DND-41 (cell line): ENCODE measurements around the gene UBA5.

Experiments
- ATAC-seq: fragments of 200-7000 bp; cut with Tn5 transposase; 3 replicates; pipeline ENCODE4 v1.9.1; 2021; ENCODE audit warnings: low read depth; ENCODE audit not compliant: insufficient read depth
- DNase-seq: peaks from one replicate; pipeline ENCODE4 v3.0.0-alpha.2; 2020
- H2AFZ ChIP-seq: 2 replicates; pipeline ENCODE4 v1.6.0; 2012; ENCODE audit warnings: low read depth, low read length
- H3K27ac ChIP-seq: 2 replicates; pipeline ENCODE4 v1.5.1; 2012; ENCODE audit warnings: low read length, inconsistent platforms
- H3K27me3 ChIP-seq: fragments of 200-600 bp; sonication (generic); 2 replicates; pipeline ENCODE4 v1.6.0; 2012; ENCODE audit warnings: low read length, mild to moderate bottlenecking, inconsistent platforms; ENCODE audit not compliant: insufficient read depth, poor library complexity
- H3K36me3 ChIP-seq: 2 replicates; pipeline ENCODE4 v1.5.1; 2012; ENCODE audit warnings: low read length, inconsistent platforms; ENCODE audit not compliant: insufficient read depth
- H3K4me1 ChIP-seq: 2 replicates; pipeline ENCODE4 v1.5.1; 2012; ENCODE audit warnings: mild to moderate bottlenecking, low read length; ENCODE audit not compliant: insufficient read depth
- H3K4me2 ChIP-seq: 2 replicates; pipeline ENCODE4 v1.6.0; 2012; ENCODE audit warnings: mild to moderate bottlenecking, moderate library complexity, low read length, inconsistent platforms; ENCODE audit not compliant: insufficient read depth
- H3K4me3 ChIP-seq, 2 experiments: fragments of 200-600 bp in 1 of 2; shearing (Covaris generic) in 1 of 2; 2 replicates each; pipeline ENCODE4 v1.5.1; 2012 to 2016; ENCODE audit warnings: inconsistent platforms in 2 of 2, low read length in 2 of 2, mild to moderate bottlenecking in 2 of 2, low read depth in 1 of 2, moderate library complexity in 1 of 2
- H3K79me2 ChIP-seq: 2 replicates; pipeline ENCODE4 v1.6.0; 2012; ENCODE audit warnings: low read length, inconsistent platforms; ENCODE audit not compliant: insufficient read depth
- H3K9ac ChIP-seq: 2 replicates; pipeline ENCODE4 v1.6.0; 2012; ENCODE audit warnings: low read depth, mild to moderate bottlenecking, inconsistent platforms, low read length, moderate library complexity
- H3K9me3 ChIP-seq: 2 replicates; pipeline ENCODE4 v1.5.1; 2012; ENCODE audit warnings: low read length, moderate library complexity, mild to moderate bottlenecking, inconsistent platforms; ENCODE audit not compliant: insufficient read depth, severe bottlenecking
- H4K20me1 ChIP-seq: 2 replicates; pipeline ENCODE4 v1.6.0; 2012; ENCODE audit warnings: low read length; ENCODE audit not compliant: insufficient read depth
- CTCF ChIP-seq: IDR thresholded peaks from 2 replicates; pipeline ENCODE4 v1.5.1; 2012; ENCODE audit warnings: borderline replicate concordance, low read length, moderate library complexity, mild to moderate bottlenecking; ENCODE audit not compliant: poor library complexity, severe bottlenecking; ENCODE audit errors: extremely low read depth
- EZH2 ChIP-seq: IDR thresholded peaks from 3 replicates; pipeline ENCODE4 v1.6.1; 2012; ENCODE audit warnings: borderline replicate concordance, low read depth, mild to moderate bottlenecking, moderate library complexity, low read length, inconsistent platforms; ENCODE audit not compliant: severe bottlenecking

The UBA5 gene

GRCh38 chr3:132682201-132682600 is 22.1 kb downstream of the UBA5 start:
- DNase-seq (no peak), ATAC-seq (no peak)
- Histone ChIP-seq H3K9me3 (no peaks in the 10 kb centered on the region), H3K4me2 (no peak overlapping the region), H3K9ac (no peak overlapping the region), H2AFZ (no peak overlapping the region), H3K4me1 (no peaks in the 10 kb centered on the region), H3K4me3 (no peak overlapping the region), H3K79me2 (no peaks in the 10 kb centered on the region), H4K20me1 (no peaks in the 10 kb centered on the region), H3K27ac (no peak overlapping the region), H3K27me3 (no peaks in the 10 kb centered on the region), H3K36me3 (peaks cover 42% of the 10 kb centered on the region)
- TF ChIP-seq EZH2 (no peak), CTCF (no peak)

- DNase-seq (no peak), ATAC-seq (no peak)
- Histone ChIP-seq H3K9ac (no peak overlapping the region), H3K79me2 (no peaks in the 10 kb centered on the region), H3K36me3 (peaks cover 46% of the 10 kb centered on the region), H2AFZ (no peak overlapping the region), H4K20me1 (no peaks in the 10 kb centered on the region), H3K4me3 (no peak overlapping the region), H3K4me2 (no peak overlapping the region), H3K27ac (no peak overlapping the region), H3K4me1 (no peaks in the 10 kb centered on the region), H3K27me3 (no peaks in the 10 kb centered on the region), H3K9me3 (no peaks in the 10 kb centered on the region)
- TF ChIP-seq CTCF (no peak), EZH2 (no peak)
Observed at GRCh38 chr3:132690040-132690439, 29.9 kb downstream of the UBA5 start.

GRCh38 chr3:132694991-132695390 is 34.9 kb downstream of the UBA5 start:
- Histone ChIP-seq H3K9me3 (no peaks in the 10 kb centered on the region), H2AFZ (no peak overlapping the region), H3K4me2 (no peak overlapping the region), H3K9ac (no peak overlapping the region), H3K4me3 (no peak overlapping the region), H3K36me3 (peaks cover 29% of the 10 kb centered on the region; the same call in 1 of the 2 replicates), H3K4me1 (no peaks in the 10 kb centered on the region), H4K20me1 (no peaks in the 10 kb centered on the region), H3K27me3 (no peaks in the 10 kb centered on the region), H3K79me2 (no peaks in the 10 kb centered on the region), H3K27ac (no peak overlapping the region)
- ATAC-seq: no peak
- no peak for DNase-seq
- TF ChIP-seq CTCF (no peak), EZH2 (no peak)

GRCh38 chr3:132695422-132695821 is 35.3 kb downstream of the UBA5 start:
- ATAC-seq (no peak), DNase-seq (no peak)
- H3K4me2 ChIP-seq: no peak overlapping the region
- H3K27ac ChIP-seq: no peak overlapping the region
- peaks cover 30% of the 10 kb centered on the region; the same call in 1 of the 2 replicates for H3K36me3 ChIP-seq
- H3K27me3 ChIP-seq: no peaks in the 10 kb centered on the region
- no peak overlapping the region for H3K9ac ChIP-seq
- no peak overlapping the region for H2AFZ ChIP-seq
- H3K9me3 ChIP-seq: no peaks in the 10 kb centered on the region
- H4K20me1 ChIP-seq: no peaks in the 10 kb centered on the region
- H3K79me2 ChIP-seq: no peaks in the 10 kb centered on the region
- no peak overlapping the region for H3K4me3 ChIP-seq
- no peak for TF ChIP-seq CTCF
- no peak for TF ChIP-seq EZH2
- no peaks in the 10 kb centered on the region for H3K4me1 ChIP-seq
